GM23338 (cell line): ENCODE results near the gene FAAP100.

Source experiments
- EZH2phosphoT487 ChIP-seq: fragments of 200-600 bp; sonication (generic); IDR thresholded peaks from one replicate; pipeline ENCODE4 v1.8.1; 2018; ENCODE audit warnings: antibody characterized with exemption; ENCODE audit not compliant: unreplicated experiment
- POLR2AphosphoS5 ChIP-seq: IDR thresholded peaks from 2 replicates; pipeline ENCODE4 v1.6.1; 2016; ENCODE audit warnings: antibody characterized with exemption, low read depth
- STAT1 ChIP-seq: IDR thresholded peaks from one replicate; pipeline ENCODE4 v1.6.1; 2016; ENCODE audit warnings: antibody characterized with exemption; ENCODE audit not compliant: unreplicated experiment
- TF ChIP-seq, protein P1 (sequence below), 2 experiments: fragments of 200-600 bp in 1 of 2; sonication (generic) in 1 of 2; conservative IDR thresholded peaks; 2 replicates each; pipeline versions ENCODE4 v1.5.1 to v1.6.1; 2016 to 2017; ENCODE audit warnings: antibody characterized with exemption in 2 of 2, low read depth in 2 of 2, mild to moderate bottlenecking in 2 of 2, moderate library complexity in 1 of 2

DNA sequence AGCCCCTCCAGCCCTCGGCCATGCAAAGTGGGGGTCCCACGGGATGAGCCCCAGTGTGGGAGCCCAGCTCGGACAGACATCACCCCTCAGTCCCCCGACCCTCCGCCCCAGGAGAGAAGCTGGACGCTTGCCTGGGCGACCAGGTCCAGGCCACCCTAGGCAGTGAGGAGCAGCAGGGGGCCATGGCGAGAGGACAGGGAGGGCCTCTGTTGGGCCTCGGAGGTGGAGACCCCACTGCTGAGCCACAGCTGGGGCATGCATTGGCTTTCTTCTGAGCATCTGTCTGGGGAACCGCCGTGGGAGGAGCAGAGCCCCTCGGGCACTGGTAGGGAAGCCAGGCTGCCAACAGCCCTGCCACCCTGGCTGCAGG lies 52.6 kb downstream of the FAAP100 start:
- TF ChIP-seq, protein P1, sequence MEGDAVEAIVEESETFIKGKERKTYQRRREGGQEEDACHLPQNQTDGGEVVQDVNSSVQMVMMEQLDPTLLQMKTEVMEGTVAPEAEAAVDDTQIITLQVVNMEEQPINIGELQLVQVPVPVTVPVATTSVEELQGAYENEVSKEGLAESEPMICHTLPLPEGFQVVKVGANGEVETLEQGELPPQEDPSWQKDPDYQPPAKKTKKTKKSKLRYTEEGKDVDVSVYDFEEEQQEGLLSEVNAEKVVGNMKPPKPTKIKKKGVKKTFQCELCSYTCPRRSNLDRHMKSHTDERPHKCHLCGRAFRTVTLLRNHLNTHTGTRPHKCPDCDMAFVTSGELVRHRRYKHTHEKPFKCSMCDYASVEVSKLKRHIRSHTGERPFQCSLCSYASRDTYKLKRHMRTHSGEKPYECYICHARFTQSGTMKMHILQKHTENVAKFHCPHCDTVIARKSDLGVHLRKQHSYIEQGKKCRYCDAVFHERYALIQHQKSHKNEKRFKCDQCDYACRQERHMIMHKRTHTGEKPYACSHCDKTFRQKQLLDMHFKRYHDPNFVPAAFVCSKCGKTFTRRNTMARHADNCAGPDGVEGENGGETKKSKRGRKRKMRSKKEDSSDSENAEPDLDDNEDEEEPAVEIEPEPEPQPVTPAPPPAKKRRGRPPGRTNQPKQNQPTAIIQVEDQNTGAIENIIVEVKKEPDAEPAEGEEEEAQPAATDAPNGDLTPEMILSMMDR (conservative IDR thresholded peaks at IDR 0.05; ENCODE audit: low read depth in 2 of 2): no peak
- no peak for TF ChIP-seq POLR2AphosphoS5
- no peak for TF ChIP-seq EZH2phosphoT487
- no peak for TF ChIP-seq STAT1
